Left lung (tissue), 10 donors: Measurements from ENCODE around the gene PBXIP1. TPM values are rescaled to one million over a fixed set of nuclear protein-coding genes. Genes with fewer than 3 reads are reported as not detected.

Experiments used
- ATAC-seq: fragments of 200-7000 bp; cut with Tn5 transposase; one replicate; pipeline ENCODE4 v1.9.1; 2020; ENCODE audit warnings: moderate library complexity
- DNase-seq, 4 donors: peaks; one replicate each; pipeline ENCODE4 v3.0.0-alpha.2; 2013 to 2020
- H3K27ac ChIP-seq, 2 donors: fragments of 200-600 bp; sonication (generic) in 1 of 2; one replicate each; pipeline versions ENCODE4 v1.5.0 to v1.8.0; 2020 to 2021
- H3K27me3 ChIP-seq, 2 donors: fragments of 200-600 bp; sonication (generic) in 1 of 2; one replicate each; pipeline versions ENCODE4 v1.5.0 to v1.8.0; 2020 to 2021
- H3K36me3 ChIP-seq, 2 donors: fragments of 200-600 bp; sonication (generic) in 1 of 2; one replicate each; pipeline versions ENCODE4 v1.5.0 to v1.8.0; 2020 to 2021
- H3K4me1 ChIP-seq, 2 donors: fragments of 200-600 bp; one replicate each; pipeline ENCODE4 v1.8.0; 2021
- H3K4me3 ChIP-seq, 2 donors: fragments of 200-600 bp; sonication (generic) in 1 of 2; one replicate each; pipeline versions ENCODE4 v1.5.0 to v1.8.0; 2020 to 2021; ENCODE audit warnings: mild to moderate bottlenecking in 1 of 2
- H3K9me3 ChIP-seq, 2 donors: fragments of 200-600 bp; sonication (generic) in 1 of 2; one replicate each; pipeline versions ENCODE4 v1.5.0 to v1.8.0; 2020 to 2021
- intact Hi-C, 2 donors: fragments of 100-400 bp; cut with DNase I; formaldehyde crosslinking; loops; one replicate each; pipeline versions ENCODE4 v1.11.2 to v1.14.2; 2022
- polyA plus RNA-seq, 6 donors: library from polyadenylated mRNA; unstranded; fragments of 120-200 nt; gene quantifications; one replicate each; pipeline ENCODE4 v1.2.1, GENCODE V29; 2013; ENCODE audit not compliant: insufficient read length in 6 of 6
- total RNA-seq, 2 donors: library from RNA; stranded (reverse); fragmentation: NEBNext Ultra II Directional; extraction: Animal tissue kit (Norgen Biotek cat#: 25700); gene quantifications; one replicate each; pipeline ENCODE4 v1.2.1, GENCODE V29; 2021
- TF ChIP-seq, protein P1 (sequence below), 2 donors: fragments of 200-600 bp; sonication (generic) in 1 of 2; IDR thresholded peaks; one replicate each; pipeline versions ENCODE4 v1.5.0 to v1.8.0; 2021; ENCODE audit warnings: antibody characterized with exemption in 2 of 2
- donor health status: DM: no; HTN: yes; CAD: no.
- donor health status: DM: no; HTN: no; CAD: no.

Gene PBXIP1
- total and polyA plus RNA-seq, 8 donors = 32.6 to 84.4 (median 79.1) TPM

DNA sequence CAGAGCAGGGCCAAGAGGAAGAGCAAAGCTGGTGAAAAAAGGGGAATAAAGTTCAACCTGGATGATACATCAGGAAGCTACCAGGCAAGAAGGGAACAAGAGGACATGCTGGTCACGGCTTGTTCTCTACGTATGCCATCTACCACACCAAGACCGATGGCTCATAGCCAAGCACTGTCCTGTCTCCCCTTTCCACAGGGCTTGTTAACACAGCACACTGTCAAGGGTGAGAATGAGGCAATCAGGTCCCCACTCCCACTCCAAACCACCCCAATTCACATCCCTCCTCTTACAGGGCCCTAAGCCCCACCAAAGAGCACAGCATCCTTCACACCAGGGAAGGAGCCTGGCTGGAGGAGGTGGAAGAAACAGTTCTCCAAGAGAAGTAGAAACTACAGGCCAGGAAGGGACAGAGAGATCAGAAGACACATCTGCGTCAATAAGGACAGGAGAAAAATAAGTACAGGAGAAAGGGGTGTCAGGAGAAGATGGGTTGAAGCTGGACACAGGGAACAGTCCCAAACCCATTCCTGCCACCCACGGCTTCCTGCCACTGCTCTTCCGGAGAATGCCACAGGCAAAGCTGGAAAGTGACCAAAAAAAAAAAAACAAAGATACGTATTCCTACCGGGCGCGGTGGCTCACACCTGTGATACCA is 15.6 kb upstream of the PBXIP1 start:
- peak overlapping the region; percentile 98 to 99 for H3K27ac ChIP-seq
- H3K9me3 ChIP-seq = no peaks in the 10 kb centered on the region
- H3K36me3 ChIP-seq = peaks cover 0 to 28% of the 10 kb centered on the region in 2 donors
- ATAC-seq (no peak), DNase-seq (no peak)
- H3K27me3 ChIP-seq = no peaks in the 10 kb centered on the region
- H3K4me3 ChIP-seq = peak overlapping the region in 1 of 2 donors; percentile 68
- TF ChIP-seq, protein P1, sequence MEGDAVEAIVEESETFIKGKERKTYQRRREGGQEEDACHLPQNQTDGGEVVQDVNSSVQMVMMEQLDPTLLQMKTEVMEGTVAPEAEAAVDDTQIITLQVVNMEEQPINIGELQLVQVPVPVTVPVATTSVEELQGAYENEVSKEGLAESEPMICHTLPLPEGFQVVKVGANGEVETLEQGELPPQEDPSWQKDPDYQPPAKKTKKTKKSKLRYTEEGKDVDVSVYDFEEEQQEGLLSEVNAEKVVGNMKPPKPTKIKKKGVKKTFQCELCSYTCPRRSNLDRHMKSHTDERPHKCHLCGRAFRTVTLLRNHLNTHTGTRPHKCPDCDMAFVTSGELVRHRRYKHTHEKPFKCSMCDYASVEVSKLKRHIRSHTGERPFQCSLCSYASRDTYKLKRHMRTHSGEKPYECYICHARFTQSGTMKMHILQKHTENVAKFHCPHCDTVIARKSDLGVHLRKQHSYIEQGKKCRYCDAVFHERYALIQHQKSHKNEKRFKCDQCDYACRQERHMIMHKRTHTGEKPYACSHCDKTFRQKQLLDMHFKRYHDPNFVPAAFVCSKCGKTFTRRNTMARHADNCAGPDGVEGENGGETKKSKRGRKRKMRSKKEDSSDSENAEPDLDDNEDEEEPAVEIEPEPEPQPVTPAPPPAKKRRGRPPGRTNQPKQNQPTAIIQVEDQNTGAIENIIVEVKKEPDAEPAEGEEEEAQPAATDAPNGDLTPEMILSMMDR (IDR thresholded peaks at IDR 0.05) = no peak
- peaks cover 48 to 76% of the 10 kb centered on the region in 2 donors for H3K4me1 ChIP-seq
- intact Hi-C loops = no loop called here

DNA sequence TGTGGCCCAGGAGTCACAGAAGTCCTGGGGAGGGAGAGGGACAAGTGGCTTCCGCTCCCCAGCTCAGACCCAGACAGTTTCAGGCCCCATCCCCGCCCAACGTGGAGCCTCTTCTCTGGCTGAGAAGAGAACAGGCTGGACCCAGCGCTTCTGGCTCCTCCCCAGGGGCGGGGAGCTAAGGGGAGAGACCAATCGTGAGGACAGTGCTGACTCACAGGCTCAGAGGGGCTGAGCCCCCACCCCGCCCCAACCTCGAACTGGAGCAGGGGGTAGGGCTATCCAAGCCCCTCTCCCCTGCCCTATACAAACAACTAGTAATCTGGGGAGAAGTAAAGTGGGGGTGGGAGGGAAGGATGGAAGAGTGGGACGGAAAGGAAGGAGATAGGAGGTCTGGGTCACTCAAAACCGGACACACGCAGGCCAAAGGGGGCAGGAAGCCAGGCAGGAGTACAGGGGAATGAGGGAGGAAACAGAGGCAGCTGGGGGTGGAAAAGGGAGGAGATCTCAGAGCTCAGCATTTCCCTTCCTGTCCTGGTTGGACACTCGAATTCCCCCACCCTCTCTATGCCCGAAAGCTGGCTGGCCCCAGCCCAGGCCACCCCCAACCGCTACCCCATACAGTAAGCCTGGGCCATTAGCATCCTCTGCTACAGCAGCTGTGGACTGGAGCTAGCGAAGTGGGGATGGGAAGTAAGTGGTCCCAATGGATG is 14.9 kb upstream of the PBXIP1 start, which contains the start of gene SHC1:
TSS of gene SHC1 (minus strand) at position 117 of the 710 bp plus-strand sequence. CDS start 221 bp downstream, outside the sequence.
- Histone ChIP-seq H3K4me3 (peak within 1 kb of the TSS; percentile 43 to 68), H3K27ac (peak within 1 kb of the TSS; percentile 98 to 99), H3K4me1 (peaks cover 41 to 73% of the 10 kb centered on the region in 2 donors), H3K36me3 (peaks cover 0 to 35% of the 10 kb centered on the region in 2 donors), H3K27me3 (no peaks in the 10 kb centered on the region), H3K9me3 (no peaks in the 10 kb centered on the region)
- DNase-seq (peak; percentile 89 to 95 (median 94)), ATAC-seq (peak; percentile 44)
- intact Hi-C loops = no loop called here
- TF ChIP-seq, protein P1 (IDR thresholded peaks at IDR 0.05) = no peak

DNA sequence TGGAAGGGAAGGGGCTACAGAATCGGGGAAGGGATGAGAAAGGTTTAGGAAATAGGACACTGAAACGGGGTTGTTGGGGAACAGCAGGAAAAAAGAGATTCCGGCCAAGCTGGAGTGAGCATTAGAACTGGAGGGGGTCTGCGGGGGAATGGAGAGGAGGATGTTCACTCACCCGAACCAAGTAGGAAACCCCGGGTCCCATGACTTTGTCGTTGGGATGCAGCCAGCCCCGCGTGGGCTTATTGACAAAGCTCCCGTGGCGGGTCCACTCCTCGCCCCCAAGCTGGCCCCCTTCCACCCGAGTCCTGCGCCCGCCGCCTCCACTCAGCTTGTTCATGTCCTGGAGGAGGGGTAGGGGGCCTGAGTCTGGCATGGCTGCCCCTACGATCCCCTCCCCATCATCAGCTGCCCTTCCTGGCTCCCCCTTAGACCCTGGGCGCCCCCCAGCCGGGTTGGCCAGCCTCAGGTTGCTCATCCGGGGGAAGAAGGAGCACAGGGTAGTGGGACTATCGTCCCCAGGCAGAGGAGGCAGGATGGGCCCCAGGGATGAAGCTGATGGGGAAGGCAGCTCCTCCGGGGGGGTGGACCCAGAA is 14.1 kb upstream of the PBXIP1 start:
- TF ChIP-seq, protein P1 (IDR thresholded peaks at IDR 0.05) = no peak
- Histone ChIP-seq H3K27ac (peak overlapping the region; percentile 98 to 99), H3K4me1 (peaks cover 41 to 72% of the 10 kb centered on the region in 2 donors), H3K9me3 (no peaks in the 10 kb centered on the region), H3K4me3 (peak overlapping the region; percentile 43 to 68), H3K27me3 (no peaks in the 10 kb centered on the region), H3K36me3 (peaks cover 0 to 43% of the 10 kb centered on the region in 2 donors)
- ATAC-seq (no peak), DNase-seq (peak in 1 of 4 donors; percentile 80)
- intact Hi-C loops = no loop called here

DNA sequence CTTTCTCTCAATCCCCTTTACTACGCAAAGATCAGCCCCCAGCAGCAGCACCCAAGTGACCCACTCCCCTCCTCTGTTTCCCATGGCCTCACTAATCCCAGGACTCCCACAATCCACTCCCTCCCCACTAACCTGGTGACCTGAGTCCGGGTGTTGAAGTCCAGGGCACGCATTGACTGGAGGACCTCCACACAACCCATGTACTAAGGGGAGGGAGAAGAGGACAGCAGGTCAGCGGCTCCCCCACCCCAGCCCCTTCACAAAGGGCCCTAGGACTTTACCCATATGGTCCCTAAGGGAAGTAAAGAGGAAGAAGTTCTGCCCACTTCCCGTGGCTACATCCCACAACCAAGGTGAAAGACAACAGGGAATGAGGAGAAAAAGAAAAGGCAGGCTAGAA is 13.3 kb upstream of the PBXIP1 start:
- intact Hi-C loops = no loop called here
- DNase-seq (no peak), ATAC-seq (no peak)
- H3K9me3 ChIP-seq = no peaks in the 10 kb centered on the region
- H3K4me3 ChIP-seq = peak overlapping the region; percentile 13 to 68
- peaks cover 41 to 72% of the 10 kb centered on the region in 2 donors for H3K4me1 ChIP-seq
- H3K27ac ChIP-seq = peak overlapping the region in 1 of 2 donors; percentile 55
- peaks cover 0 to 50% of the 10 kb centered on the region in 2 donors for H3K36me3 ChIP-seq
- TF ChIP-seq, protein P1 (IDR thresholded peaks at IDR 0.05) = no peak
- no peaks in the 10 kb centered on the region for H3K27me3 ChIP-seq

DNA sequence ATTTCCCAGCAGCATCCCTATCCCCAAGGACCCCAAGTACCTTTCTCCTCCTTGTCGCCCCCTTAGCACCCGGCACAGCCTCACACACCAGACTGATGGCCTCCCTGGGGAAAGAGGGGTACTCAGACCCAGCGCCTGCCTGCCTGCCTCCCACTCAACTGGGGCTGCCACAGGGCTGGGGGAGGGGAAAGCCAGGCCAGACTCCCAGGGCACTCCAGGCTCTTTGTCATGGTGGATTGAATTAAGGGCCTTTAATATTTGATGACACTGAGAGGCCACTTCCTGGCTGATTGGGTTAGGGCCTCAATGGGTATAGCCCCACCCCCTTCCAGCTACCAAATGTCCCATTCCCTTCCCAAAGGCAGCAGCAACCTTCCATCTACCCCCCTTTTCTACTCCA is 12.8 kb upstream of the PBXIP1 start:
- H3K9me3 ChIP-seq = no peaks in the 10 kb centered on the region
- no peaks in the 10 kb centered on the region for H3K27me3 ChIP-seq
- H3K4me3 ChIP-seq = peak overlapping the region in 1 of 2 donors; percentile 68
- ATAC-seq (no peak), DNase-seq (no peak)
- peak overlapping the region in 1 of 2 donors; percentile 55 for H3K27ac ChIP-seq
- H3K4me1 ChIP-seq = peaks cover 41 to 73% of the 10 kb centered on the region in 2 donors
- TF ChIP-seq, protein P1 (IDR thresholded peaks at IDR 0.05) = no peak
- peaks cover 0 to 56% of the 10 kb centered on the region in 2 donors for H3K36me3 ChIP-seq
- intact Hi-C loops = no loop called here
